Neural crest cell (in vitro differentiated cells): ENCODE measurements around the gene EBF3. TPM values are rescaled to one million over a fixed set of nuclear protein-coding genes. Genes with fewer than 3 reads are reported as not detected.

Source experiments
- DNase-seq: peaks from one replicate; pipeline ENCODE4 v3.0.0; 2021; ENCODE audit warnings: low read depth, mixed read lengths, low spot score
- H3K27ac Mint-ChIP-seq: one replicate; pipeline ENCODE4 v1.8.0; 2021; ENCODE audit warnings: mild to moderate bottlenecking, mixed read lengths; ENCODE audit not compliant: unreplicated experiment
- H3K27me3 Mint-ChIP-seq: 2 replicates; pipeline ENCODE4 v1.8.0; 2021; ENCODE audit warnings: low read depth, mild to moderate bottlenecking, mixed read lengths
- H3K36me3 Mint-ChIP-seq: 2 replicates; pipeline ENCODE4 v1.8.0; 2021; ENCODE audit warnings: low read depth, mild to moderate bottlenecking, mixed read lengths
- H3K4me1 Mint-ChIP-seq: 2 replicates; pipeline ENCODE4 v1.8.0; 2021; ENCODE audit warnings: mixed read lengths
- H3K4me3 Mint-ChIP-seq: one replicate; pipeline ENCODE4 v1.8.0; 2021; ENCODE audit warnings: mild to moderate bottlenecking, mixed read lengths
- H3K9me3 Mint-ChIP-seq: 2 replicates; pipeline ENCODE4 v1.8.0; 2021; ENCODE audit warnings: mixed read lengths
- CTCF ChIP-seq: fragments of 200-600 bp; sonication (generic); conservative IDR thresholded peaks from 2 replicates; pipeline ENCODE4 v1.5.0; 2021; ENCODE audit warnings: antibody characterized with exemption, mild to moderate bottlenecking
- total RNA-seq: library from RNA; stranded (reverse); gene quantifications from 2 replicates; pipeline ENCODE4 v1.2.1, GENCODE V29; 2021

EBF3 gene
- total RNA-seq, 1 donor from 2014 or later, result 11.6 TPM

DNA sequence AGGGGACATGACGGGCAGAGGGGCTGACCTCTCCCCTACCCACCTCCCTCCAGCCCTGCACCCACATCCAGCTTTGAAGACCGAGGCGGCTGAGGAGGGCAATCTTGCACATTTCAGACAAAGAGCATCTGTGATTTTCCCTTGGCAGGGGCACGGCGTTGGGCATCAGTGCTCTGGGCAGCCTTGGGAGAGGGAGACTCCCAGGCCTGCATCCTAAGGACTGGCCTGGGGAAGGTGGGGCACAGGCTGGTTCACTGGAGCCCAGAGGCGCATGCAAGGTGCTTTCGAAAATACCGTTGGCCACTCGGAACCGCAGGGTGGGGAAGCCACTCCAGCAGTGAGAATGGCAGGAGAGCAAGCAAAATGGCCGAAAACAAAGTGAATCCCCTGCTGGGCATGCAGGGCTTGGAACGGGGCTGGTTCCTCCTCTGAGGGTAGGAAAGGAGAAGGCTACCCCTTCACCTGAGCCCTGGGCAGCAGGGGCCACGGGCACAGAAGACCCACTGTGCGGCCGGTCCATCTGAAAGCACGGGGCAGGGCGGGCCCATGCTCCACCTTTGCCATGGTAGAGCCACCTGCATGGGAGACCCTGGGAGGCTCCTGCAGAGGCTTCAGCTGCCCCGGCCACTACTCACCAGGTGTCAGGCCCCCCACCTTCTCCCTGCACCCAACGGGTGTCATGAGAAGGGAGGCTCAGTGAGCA, 49.8 kb downstream of the EBF3 start:
- no peak for DNase-seq
- Mint-ChIP-seq H3K36me3 (no peaks in the 10 kb centered on the region), H3K4me3 (no peak overlapping the region), H3K27me3 (no peaks in the 10 kb centered on the region), H3K9me3 (no peaks in the 10 kb centered on the region), H3K4me1 (peaks cover 18% of the 10 kb centered on the region), H3K27ac (no peak overlapping the region)
- TF ChIP-seq CTCF, result no peak

DNA sequence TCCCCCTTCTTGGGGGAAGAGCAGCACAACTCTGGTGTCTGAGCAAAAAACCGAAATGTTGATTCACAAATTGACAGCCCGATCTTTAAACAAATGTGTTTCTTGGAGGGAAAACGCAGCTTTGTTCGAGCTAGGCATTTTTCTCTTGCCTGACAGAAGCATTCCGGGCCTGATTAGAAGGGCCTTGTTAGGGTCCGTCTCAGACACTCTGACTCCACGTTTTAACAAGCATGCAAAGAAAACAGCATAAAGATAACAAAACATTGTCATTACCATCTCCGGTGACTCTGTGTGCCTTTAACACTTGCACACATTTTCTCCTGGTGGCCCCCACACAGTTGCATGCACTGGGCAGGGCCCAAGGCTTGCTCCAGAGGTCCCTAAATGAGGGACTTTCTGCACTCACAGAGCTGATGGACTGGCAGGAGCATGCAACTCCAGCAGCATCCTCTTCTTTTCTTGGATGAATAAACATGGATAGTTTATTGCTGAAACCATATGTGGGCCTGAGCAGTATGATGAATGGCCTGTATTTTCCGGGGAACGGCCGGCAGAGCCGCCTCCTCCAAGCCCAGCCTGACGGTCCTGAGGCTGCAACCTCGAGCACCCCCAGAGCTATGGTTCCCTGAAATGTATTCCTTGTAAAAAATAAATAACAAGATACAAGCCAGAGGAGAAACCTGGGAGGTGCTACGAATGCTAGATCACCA, 50.9 kb downstream of the EBF3 start:
- Mint-ChIP-seq H3K4me1 (peaks cover 18% of the 10 kb centered on the region), H3K9me3 (no peaks in the 10 kb centered on the region), H3K4me3 (no peak overlapping the region), H3K27me3 (no peaks in the 10 kb centered on the region), H3K36me3 (no peaks in the 10 kb centered on the region), H3K27ac (peak overlapping the region; percentile 47)
- DNase-seq, result no peak
- no peak for TF ChIP-seq CTCF

DNA sequence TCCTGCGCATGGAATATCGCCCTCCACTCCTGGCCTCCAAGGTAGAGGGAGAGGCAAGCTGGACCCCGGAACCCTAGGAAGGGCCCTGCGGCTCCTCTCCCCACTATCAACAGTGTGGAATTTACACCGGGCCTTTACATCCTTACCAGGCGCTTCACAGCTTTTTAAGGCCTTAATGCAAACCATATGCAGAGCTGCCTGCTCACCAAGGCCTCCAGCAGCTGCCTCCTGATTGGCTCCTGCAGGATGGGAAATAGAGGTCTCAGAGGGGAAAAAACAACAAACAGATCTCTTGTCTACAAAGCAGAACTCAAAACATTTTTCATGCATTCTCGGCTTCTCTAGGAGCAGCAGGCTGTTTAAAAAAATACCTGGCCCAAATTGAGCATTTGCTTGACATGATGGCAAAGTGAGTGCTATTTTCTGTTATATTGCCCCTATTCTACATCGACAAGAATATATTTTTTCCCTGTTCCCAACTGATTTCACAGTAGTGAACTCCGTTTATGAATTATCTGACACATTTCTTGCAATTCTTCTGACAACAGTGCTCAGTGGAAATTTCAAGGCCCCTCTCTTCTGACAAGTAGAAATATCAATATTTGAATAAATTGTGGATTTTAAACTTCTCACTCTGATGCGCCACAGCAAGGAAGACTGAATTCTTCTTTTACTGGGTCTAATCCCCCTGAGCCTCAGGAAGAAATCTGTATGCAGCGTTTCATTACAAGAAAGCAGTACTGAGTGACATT, 51.7 kb downstream of the EBF3 start:
- Mint-ChIP-seq H3K27ac (peak overlapping the region; percentile 47), H3K36me3 (no peaks in the 10 kb centered on the region)

DNA sequence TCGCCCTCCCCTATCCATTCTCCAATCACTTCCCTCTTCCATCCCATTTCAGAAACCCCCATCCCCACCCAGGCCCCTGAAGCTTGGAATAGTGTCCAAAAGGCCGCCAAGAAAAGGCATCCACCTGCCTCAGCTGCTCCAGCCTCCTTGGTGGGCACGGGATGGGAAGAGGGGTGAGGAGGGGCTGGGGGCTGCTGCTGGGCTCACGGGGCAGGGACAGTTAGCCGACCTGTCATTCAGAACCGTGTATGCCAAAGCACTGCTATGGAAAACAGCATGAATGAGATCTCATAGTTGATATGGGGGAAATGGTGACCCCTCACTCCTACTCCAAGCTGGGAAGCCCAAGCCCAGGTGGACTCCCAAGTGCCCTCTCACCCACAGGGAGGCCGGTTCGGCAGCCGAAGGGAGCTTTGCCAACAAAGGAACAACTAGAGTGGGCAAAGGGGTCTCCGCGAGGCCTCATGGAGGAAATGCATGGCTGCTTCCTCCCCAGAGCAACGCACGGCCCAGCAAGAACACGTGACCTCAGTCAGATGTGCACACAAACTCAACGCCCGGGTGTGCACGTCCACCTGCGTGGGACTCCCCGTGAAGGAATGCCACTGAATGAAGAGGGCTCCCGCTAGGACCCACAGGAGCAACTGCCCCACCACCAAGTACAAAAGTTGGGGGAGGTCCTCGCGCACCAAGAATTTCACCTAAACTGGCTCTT, 52.5 kb downstream of the EBF3 start:
- Mint-ChIP-seq H3K4me3 (no peak overlapping the region), H3K9me3 (no peaks in the 10 kb centered on the region), H3K36me3 (no peaks in the 10 kb centered on the region), H3K4me1 (peaks cover 27% of the 10 kb centered on the region), H3K27me3 (no peaks in the 10 kb centered on the region), H3K27ac (no peak overlapping the region)
- no peak for TF ChIP-seq CTCF
- DNase-seq, result no peak

More for the DNA sequence above, 51.7 kb downstream of the EBF3 start:
- Mint-ChIP-seq H3K4me3 (no peak overlapping the region), H3K9me3 (no peaks in the 10 kb centered on the region), H3K4me1 (peaks cover 22% of the 10 kb centered on the region), H3K27me3 (no peaks in the 10 kb centered on the region)
- TF ChIP-seq CTCF, result no peak
- no peak for DNase-seq

- no peak overlapping the region for H3K4me3 Mint-ChIP-seq
- no peak for TF ChIP-seq CTCF
- peaks cover 33% of the 10 kb centered on the region for H3K4me1 Mint-ChIP-seq
- H3K36me3 Mint-ChIP-seq, result no peaks in the 10 kb centered on the region
- H3K9me3 Mint-ChIP-seq, result no peaks in the 10 kb centered on the region
- DNase-seq, result no peak
- H3K27ac Mint-ChIP-seq, result no peak overlapping the region
- H3K27me3 Mint-ChIP-seq, result no peaks in the 10 kb centered on the region
Observed at GRCh38 chr10:129910861-129911260, 53.2 kb downstream of the EBF3 start.
